GM19240 (cell line): ENCODE results near the gene SMPDL3A.

Experiments
- DNase-seq: peaks from one replicate; pipeline ENCODE4 v3.0.0; 2011; ENCODE audit warnings: low spot score; ENCODE audit not compliant: insufficient read length

Gene SMPDL3A

GRCh38 chr6:122778302-122778701 is 10.8 kb upstream of the SMPDL3A start:
- DNase-seq, result no peak

GRCh38 chr6:122778985-122779661 is 9.9 kb upstream of the SMPDL3A start:
- no peak for DNase-seq

GRCh38 chr6:122779667-122780066 is 9.4 kb upstream of the SMPDL3A start, which contains the start of gene FABP7:
Gene FABP7 (plus strand): TSS chr6:122779716. CDS start chr6:122779795, 79 bp downstream.
- DNase-seq, result no peak

GRCh38 chr6:122780114-122780513 is 8.9 kb upstream of the SMPDL3A start:
- no peak for DNase-seq

- DNase-seq, result no peak
Measured at GRCh38 chr6:122781716-122782115, 7.3 kb upstream of the SMPDL3A start.

GRCh38 chr6:122783401-122783800 is 5.7 kb upstream of the SMPDL3A start:
- DNase-seq, result no peak

- no peak for DNase-seq
Measured at GRCh38 chr6:122785891-122786290, 3.2 kb upstream of the SMPDL3A start.

GRCh38 chr6:122787721-122788120 is 1.3 kb upstream of the SMPDL3A start:
- DNase-seq, result no peak

- no peak for DNase-seq
Measured at GRCh38 chr6:122788208-122788607, 850 bp upstream of the SMPDL3A start.

- DNase-seq, result no peak
Measured at GRCh38 chr6:122788663-122789181, 336 bp upstream of the SMPDL3A start.

GRCh38 chr6:122790028-122790422 is 967 bp downstream of the SMPDL3A start:
- no peak for DNase-seq

- DNase-seq, result no peak
Measured at GRCh38 chr6:122790423-122791309, 1.6 kb downstream of the SMPDL3A start.

- DNase-seq, result no peak
Measured at GRCh38 chr6:122791310-122791679, 2.2 kb downstream of the SMPDL3A start.

GRCh38 chr6:122792766-122793165 is 3.7 kb downstream of the SMPDL3A start:
- DNase-seq, result no peak

- DNase-seq, result no peak
Measured at GRCh38 chr6:122797537-122797936, 8.5 kb downstream of the SMPDL3A start.

- DNase-seq, result no peak
Measured at GRCh38 chr6:122798099-122798641, 9.1 kb downstream of the SMPDL3A start.

GRCh38 chr6:122799140-122799745 is 10.2 kb downstream of the SMPDL3A start:
- DNase-seq, result no peak

GRCh38 chr6:122799916-122800686 is 11.0 kb downstream of the SMPDL3A start:
- no peak for DNase-seq

GRCh38 chr6:122800906-122801305 is 11.8 kb downstream of the SMPDL3A start:
- DNase-seq, result no peak

GRCh38 chr6:122801397-122801796 is 12.3 kb downstream of the SMPDL3A start:
- no peak for DNase-seq

GRCh38 chr6:122803171-122803661 is 14.2 kb downstream of the SMPDL3A start:
- DNase-seq, result no peak
